HG03066 (cell line): ENCODE measurements around the gene FAM234A.
"Not testable (repeated sequence)": the region's sequence is repeated elsewhere in the genome, so short reads cannot be mapped to it uniquely, and the experiment has no call there.

ENCODE experiments used
- ATAC-seq: cut with Tn5 transposase; IDR thresholded peaks from one replicate; pipeline ENCODE4 v1.9.1; 2021; ENCODE audit warnings: low read depth; ENCODE audit not compliant: unreplicated experiment

The FAM234A gene

DNA sequence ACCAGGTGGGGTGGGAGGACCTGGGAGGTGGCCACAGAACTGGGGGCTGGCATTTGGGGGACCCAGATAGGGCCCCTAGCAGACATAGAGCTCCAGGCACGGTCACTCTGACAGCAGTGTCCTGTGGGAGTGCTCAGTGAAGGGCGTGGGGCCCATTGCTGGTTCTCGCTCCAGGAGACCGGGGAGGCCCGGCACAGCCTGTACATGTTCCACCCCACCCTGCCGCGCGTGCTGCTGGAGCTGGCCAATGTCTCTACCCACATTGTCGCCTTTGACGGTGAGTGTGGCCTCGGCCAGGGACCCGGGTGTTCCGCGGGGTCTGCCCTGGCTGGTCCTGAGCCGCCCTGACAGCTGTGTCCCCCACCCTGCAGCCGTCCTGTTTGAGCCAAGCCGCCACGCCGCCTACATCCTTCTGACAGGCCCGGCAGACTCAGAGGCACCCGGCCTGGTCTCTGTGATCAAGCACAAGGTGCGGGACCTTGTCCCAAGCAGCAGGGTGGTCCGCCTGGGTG is 29.9 kb downstream of the FAM234A start:
- no peak for ATAC-seq

DNA sequence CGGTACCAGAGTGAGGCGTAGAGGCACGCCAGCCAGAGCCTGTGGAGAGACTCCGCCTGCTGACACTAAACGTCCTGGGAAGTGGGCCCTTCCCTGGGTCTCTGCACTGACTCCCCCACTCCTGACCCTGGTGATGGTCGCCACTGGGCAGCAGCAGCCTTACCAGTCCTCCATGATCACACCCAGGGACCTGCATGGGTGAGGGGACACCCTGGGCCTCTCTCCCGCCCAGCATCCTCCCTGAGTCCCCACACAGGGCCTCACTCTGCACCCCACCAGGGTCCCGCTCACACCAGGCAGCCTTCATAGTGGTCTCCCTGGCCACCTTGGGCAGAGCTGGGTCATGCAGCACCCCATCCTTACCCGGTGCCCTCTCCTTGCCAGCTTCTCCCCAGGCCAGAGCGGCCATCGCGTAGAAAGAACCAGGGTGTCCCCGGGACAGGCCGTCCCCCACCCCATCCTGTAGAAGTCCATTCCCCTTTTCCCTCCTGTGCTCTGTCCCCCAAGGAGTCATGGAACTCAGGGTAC is 30.4 kb downstream of the FAM234A start:
- ATAC-seq, result no peak

DNA sequence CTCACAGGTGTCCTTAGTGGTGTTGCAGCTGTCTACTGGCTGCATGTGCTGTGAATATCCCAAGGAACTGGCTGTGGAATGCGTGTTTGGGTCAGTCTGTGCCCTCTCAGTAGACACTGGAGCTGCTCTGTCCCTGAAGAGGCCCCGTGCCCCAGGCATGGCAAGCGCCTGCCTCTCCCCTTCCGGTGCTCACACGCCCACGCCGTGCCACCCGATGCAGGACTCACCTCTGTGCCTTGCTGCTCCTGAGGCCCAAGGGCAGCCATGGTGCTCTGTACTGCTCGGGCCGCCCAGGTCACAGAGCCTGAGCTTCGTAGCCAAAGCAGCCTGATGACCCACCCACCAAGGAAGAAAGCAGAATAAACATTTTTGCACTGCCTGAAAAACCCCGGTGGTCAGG is 31.1 kb downstream of the FAM234A start:
- no peak for ATAC-seq

DNA sequence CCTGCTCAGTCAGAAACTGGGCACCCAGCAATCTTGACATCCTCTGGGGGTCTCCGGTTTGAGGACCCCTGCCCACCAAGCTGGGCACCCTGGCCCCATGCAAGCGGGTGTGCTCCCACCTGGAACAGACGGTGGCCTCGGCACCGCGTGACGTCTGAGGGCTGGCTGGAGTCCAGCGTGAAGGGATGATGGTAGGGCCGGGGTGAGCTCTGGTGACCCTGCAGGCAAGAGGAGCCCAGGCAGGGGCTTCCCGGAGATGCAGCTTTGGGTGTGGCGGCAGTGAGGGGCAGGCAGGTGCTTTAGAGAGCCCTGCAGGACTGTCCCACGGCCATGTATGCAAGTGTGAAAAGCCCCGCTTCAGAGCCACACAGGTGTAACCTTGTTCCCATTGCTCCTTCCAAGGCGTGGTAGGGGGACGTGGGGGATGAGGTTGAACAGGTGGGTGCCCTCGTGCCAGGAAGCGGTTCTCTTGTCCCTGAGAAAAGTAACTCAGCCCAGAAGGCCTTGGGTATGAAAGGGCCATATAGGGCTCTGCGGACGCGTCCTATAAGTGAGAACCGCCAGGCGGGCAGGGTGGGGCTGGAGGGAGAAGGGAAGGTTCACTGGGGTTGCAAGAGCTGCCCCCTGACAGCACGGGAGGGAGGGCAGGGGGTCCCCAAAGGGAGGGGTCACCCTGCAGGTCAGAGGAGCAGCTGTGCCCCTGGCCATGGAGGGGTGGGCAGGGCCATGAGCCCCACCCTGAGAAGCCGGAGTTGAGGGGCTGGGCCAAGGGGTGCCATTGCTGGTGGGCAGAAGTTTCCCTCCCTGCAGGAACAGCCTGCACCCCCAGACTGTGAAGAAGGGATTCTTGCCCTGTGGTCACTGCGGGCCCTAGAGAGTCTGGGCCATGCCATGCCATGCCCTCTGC is 31.9 kb downstream of the FAM234A start:
- ATAC-seq, result no peak

DNA sequence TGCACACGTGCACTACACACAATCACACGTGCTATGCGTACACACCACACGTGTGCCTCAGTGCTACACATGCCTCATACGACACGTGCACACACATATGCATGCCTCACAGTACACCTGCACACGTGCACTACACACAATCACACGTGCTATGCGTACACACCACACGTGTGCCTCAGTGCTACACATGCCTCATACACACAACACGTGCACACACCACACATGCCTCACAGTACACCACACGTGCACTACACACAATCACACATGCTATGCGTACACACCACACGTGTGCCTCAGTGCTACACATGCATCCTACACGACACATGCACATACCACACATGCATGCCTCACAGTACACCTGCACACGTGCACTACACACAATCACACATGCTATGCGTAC is 32.9 kb downstream of the FAM234A start:
- not testable (repeated sequence) for ATAC-seq

DNA sequence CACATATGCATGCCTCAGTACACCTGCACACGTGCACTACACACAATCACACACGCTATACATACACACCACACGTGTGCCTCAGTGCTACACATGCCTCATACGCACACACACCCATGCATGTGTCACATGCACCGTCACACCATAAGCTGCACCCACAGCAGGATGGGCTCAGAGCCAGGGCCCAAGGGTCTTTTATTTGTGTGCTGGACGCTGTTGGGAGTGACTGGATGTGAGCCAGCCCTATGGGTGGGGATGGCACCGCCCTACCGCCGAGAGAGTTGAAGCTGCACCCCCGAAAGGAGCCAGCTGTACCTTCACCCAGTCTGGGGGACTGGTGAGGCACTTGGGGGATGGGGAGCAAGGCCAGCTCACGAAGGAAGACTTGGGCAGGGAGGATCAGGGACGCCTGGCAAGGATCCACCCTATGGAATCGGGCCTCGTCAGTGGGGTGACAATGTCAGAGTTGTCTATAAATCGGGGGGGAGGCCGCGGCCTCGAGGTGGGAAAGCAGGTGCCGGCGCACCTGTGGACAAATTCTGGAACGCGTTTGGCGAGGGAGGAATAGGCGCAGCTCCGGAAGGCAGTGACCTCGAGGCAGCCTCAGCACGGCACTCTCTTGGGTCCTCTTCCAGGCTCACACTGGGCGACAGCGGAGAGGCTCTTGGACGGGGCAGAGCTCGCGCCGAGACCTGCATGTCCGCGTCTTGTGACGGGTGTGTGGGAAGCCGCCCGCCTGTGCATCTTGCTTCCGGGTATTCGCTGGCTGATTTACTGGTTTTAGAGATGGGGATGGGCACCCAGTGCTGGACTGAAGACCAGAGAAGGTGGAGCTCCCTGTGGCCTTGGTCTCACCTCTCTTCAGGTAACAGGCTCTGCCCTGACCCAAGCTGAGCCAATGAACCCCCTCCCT is 33.8 kb downstream of the FAM234A start:
- no peak for ATAC-seq

DNA sequence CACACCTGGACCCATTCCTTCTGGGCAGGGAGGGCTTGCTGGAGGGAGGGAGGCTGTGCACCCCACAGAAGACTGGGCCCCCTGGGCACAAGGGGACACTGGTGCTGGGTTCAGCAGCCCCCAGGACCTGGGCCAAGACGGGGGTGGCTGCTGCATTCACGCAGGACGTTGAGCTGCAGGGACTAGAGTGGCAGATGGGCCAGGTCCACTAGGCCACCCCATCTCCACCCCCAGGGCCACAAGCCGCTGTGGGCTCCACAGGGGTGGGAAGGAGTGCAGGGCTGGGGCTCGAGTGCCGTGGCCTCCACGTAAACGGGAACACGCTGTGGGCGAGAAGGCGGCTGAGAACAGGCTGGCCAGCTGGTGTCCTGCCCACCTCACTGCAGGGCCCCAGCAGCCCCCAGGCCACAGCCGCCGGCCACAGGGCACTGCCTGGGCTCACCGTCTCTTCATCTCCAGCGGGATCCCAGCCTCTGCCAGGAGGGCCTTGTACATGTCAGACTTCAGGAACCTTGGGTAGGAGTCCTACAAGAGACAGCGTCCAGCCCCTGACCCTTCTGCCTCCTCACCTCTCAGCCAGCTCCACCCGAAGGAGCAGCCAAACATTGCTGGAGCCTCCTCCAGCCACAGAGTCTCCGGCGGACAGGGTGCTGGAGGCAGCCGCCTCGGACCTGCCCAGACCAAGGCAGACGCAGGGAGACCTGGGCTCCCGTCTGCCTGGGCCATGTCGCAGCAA is 34.6 kb downstream of the FAM234A start:
- no peak for ATAC-seq

DNA sequence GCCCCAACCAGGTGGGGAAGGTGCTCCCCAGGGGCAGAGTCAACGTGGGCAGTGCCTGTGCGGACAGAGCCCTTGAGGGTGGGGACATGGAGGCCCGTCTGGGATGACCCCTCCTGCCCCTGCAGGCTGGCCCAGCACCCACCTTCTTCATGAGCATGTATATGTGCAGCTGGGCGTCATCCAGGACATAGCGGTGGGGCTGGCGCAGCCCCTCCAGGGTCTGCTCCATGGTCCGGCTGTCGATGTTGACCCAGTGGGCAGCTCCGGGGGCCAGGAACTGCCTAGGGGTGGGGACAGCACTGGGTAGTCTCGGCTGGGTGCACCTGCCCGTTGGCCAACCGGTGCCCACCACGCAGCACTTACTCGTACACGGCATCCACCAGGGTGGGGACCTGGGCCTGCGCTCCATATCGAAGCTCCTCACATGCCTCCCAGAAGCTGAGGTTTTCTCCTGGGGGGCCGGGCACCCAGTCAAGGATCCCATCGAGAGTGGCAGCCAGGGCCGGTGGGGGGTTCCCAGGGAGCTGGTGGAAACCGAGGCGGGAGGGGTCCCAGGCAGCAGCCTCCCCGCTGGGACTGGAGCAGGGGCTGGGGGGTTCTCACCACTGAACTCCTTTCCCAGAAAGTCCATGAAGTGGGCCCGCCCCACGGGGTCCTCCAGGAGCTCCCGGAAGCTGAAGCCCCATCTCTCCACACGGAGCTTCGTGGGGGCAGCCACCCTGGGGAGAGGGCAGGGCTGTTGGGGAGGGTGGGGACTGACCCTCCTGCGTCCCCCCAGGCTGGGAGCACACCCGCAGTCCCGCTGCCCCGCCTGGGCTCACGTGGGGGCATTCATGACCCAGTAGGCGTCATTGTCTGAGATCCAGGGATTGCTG is 36.0 kb downstream of the FAM234A start:
- ATAC-seq, result no peak

DNA sequence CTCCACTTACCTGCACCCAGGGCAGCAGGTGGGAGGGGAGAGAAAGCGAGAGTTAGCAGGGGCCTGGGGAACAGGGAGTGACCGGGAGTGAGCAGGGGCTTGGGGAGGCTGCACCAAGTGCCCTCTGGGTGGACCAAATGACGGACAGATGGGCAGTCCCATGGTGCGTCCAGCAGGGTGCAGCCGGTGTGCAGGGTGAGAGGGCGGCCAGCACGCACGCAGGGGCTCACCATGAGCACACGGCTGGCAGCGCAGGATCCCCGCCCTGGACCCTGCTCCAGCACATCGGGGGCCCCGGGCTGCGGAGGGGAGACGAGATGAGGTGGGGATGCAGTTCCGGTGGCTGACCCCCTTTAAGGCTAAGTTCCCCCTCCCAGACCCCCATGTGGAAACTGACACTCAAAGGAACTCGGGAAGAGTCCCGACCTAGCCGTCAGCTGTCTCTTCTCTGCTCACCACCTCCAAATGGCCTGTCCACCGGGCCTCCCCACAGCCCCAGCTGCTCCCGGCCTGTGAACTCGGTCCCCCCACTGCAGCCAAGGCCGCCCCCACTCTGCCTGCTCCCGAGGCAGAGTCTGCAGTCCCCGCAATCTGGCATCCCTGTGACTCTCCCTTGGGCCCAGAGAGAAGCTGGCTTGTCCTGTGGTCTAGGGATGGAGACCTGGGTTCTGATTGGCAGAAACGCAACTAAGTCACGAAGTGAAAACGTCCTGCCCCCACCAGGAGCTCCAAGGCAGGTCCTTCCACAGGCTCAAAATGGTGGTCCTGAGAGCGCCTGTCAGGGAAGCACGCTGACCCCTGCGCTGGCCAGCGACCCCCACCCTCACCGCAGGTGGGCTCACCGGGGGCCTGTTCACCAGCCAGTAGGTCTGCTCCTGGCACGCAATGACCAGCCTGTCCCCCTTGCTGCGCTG is 38.3 kb downstream of the FAM234A start:
- no peak for ATAC-seq

DNA sequence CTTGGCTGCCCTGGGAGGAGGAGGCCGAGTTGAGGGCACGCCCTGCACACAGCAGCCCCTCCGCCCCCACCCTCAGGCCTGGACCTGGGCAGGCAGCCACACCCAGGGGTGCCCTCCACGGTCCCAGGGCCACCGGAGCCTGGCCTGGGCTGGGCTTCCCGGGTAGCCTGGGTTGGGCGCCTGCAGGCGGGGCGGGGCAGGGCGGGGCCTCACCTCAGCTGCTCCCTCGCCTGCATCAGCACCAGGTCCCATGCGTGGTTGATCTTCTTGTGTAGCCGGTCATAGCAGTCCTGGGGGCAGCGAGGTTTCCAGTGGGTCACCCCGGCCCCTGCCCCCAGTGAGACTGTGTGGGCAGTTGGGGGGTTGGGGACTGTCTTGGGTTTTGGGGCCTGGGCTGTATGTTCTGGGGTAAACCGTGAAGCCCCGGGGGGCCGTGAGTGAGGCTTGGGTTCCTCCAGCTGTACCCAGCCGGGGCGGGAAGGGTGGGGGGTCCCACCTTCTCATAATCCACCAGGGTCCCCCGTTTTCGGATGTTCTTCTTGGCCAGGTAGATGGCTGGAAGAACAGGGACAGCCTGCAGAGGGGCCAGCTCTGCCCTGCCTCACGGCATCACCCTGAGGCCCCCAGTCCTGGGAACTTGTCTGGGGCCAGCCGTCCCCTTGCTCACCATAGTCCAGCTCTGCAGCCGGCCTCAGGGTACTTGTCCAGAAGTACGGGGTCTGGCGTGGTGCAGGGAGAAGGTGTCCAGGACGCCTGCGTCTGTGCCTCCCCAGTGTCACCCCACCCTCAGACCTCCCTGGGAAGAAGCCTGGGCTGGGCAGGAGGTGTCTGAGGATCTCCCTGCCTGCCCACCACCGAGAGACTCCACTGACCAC is 39.2 kb downstream of the FAM234A start:
- ATAC-seq, result no peak

DNA sequence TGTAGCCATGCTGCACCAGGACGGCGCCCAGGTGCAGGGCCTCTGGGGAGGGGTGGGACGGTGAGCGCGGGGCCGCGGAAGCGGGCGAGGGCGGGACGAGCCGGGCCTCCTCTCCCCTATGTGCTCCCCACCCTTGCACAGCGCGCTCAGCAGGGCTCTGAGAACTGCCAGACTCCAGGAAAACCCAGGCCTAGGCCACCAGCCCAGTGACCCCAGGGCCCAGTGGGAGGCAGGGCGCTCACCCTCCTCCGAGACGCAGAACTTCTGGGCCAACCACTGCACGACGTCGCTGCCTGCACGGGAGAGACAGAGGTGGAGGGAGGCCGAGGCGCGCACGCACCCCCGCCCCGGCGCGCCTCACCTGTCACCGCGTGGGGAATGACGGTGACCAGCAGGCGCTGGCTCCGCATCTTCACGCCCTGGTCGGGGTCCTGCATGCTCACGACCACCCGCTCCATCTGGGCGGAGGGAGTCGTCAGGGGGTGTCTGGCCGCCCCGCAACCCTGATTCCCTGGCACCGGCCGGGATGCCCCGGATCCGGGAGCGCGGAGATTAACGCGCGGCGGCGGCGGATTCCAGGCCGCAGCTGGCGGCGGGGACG is 40.5 kb downstream of the FAM234A start:
- ATAC-seq, result no peak

DNA sequence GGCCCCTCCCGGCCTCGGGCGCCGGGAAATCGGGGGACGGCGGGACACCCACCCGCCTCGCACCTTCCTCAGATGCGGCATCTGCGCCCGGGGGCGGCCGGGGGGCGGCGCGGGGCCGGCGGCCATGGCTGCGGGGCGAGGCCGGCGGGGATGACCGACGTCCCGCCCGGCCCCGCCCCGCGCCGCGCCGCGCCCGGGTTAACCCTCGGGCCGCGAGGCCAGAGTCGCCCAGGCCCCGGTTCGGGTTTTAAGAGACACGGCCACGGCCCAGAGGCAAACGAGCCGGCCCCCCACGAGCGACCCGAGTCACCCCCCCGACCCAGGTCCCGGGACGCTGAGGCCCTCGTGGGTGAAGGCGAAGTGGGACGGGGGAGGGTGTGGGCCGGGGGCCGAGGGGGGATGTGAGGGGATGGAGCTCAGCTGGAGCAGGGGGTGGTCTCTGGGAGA is 41.2 kb downstream of the FAM234A start, which contains the start of gene RGS11:
Gene RGS11, minus strand, starts transcription at position 159 of the 447 bp plus-strand sequence. Its CDS starts 33 bp downstream, at position 126.
- ATAC-seq, result no peak

DNA sequence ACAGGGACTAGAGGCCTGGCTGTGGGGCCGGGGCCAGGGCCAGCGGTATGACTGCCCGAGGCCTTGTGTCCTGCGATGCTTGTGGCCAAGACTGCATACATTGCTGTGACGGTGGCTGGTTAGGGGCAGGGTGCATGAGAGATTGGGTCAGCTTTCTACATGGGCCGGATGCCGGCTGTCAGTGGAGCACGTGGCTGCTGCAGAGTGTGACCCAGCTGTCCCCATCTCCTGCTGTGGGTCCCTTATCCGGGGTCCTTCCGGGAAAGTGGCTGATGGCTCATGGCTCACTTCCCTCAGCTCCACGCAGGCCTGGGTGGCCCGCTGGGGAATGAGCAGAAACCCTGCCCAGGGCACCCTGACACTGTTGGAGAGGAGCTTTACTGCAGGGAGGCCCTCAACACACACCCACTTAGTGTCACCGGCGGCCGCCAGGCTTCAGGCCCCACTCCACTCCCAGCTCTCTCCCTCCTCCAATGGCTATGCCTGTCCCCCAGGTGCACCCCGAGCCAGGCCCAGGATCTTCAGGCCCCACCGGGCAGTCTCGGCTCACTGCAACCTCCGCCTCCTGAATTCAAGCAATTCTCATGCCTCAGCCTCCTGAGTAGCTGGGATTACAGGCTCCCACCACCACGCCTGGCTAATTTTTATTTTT is 41.9 kb downstream of the FAM234A start:
- no peak for ATAC-seq

DNA sequence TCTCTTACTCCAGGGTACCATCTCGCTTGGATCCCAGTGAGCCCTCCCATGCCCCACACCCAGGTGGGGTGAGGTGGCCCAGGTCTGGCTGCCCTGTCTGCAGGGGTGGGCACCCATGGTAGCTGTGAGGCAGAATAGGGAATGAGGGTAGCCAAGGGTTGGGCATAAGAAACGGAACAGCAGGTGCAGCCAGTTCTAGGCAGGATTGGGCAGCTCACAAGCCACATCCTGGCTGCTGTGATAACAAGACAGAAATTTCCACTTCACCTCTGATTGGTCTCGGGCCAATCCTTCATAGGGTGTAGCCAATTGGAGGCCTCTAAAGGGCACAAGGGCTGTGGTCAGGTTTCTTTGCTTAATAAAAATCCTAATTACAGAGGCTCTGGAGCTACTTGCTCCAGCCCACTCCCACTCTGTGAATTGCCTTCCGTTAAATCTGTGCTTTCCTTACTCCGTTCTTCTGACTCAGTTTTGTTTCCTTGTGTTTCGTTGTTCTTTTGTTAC is 44.3 kb downstream of the FAM234A start:
- ATAC-seq, result no peak

DNA sequence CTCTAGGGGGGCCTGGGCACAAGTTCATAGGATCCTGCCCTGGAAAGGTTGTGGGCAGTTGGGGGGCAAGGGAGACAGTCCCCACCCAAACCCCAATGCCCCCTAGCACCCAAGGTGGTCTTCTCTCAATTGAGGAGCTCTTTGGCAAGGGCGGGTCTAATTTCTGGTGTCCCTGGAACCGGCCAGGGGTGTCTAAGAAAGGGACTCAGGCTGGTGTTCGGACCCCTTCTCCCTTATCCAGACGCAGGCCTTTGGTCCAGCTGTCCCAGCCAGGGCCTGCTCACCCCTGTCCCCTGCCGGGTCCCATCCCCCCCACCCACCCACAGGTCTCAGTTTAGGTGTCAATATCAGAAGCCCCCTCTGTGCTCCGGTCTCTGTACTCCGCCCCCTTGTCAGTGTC is 44.9 kb downstream of the FAM234A start:
- ATAC-seq, result no peak

DNA sequence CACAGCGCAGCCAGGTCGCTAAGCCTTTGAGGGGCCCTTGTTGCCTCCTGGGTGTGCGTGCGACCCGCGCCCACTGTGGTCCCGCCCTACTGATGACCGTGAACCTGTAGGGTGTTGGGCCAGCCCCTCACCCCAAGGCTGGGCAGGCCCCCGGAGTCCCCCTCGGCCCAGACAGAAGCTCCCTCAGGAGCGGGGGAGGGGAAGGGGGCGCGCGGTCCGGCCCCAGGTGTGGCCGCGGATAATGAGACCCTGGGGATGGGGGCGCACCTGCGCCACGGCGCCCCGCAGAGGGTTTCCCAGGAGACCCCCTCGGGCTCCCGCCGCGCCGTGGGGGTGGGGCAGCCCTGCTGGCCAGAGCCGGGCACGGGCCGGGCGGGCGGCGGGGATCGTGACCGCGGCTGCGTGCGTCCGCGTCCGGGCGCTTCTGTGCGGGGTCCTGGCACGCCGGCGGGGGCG is 45.4 kb downstream of the FAM234A start:
- ATAC-seq, result no peak
